ENCODE measurements around the gene GRIA4.

GRIA4 gene

DNA sequence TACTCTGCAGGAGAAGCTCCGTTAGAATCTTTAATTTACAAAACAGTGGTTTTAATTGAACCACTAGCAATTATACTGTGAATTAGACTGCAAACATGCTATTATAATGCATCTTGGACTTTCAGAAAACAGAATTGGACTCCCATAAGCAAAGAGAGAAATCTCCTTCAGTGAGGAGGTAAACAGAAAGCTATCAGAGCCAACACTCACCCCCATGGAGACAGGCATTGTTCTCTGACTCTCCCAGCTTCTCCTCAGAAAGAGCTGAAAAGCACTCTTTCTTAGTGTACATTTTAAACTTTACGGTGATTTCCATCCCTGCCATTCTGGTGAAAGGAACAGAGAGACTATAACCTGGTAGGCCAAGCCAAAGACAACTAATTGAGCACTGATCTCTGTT is 176.9 kb downstream of the GRIA4 start:
- DNase-seq (ENCODE audit: low spot score), result no peak
- TF ChIP-seq, protein P1, sequence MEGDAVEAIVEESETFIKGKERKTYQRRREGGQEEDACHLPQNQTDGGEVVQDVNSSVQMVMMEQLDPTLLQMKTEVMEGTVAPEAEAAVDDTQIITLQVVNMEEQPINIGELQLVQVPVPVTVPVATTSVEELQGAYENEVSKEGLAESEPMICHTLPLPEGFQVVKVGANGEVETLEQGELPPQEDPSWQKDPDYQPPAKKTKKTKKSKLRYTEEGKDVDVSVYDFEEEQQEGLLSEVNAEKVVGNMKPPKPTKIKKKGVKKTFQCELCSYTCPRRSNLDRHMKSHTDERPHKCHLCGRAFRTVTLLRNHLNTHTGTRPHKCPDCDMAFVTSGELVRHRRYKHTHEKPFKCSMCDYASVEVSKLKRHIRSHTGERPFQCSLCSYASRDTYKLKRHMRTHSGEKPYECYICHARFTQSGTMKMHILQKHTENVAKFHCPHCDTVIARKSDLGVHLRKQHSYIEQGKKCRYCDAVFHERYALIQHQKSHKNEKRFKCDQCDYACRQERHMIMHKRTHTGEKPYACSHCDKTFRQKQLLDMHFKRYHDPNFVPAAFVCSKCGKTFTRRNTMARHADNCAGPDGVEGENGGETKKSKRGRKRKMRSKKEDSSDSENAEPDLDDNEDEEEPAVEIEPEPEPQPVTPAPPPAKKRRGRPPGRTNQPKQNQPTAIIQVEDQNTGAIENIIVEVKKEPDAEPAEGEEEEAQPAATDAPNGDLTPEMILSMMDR (IDR thresholded peaks at IDR 0.05; ENCODE audit: extremely low read depth, missing control alignments), result no peak

DNA sequence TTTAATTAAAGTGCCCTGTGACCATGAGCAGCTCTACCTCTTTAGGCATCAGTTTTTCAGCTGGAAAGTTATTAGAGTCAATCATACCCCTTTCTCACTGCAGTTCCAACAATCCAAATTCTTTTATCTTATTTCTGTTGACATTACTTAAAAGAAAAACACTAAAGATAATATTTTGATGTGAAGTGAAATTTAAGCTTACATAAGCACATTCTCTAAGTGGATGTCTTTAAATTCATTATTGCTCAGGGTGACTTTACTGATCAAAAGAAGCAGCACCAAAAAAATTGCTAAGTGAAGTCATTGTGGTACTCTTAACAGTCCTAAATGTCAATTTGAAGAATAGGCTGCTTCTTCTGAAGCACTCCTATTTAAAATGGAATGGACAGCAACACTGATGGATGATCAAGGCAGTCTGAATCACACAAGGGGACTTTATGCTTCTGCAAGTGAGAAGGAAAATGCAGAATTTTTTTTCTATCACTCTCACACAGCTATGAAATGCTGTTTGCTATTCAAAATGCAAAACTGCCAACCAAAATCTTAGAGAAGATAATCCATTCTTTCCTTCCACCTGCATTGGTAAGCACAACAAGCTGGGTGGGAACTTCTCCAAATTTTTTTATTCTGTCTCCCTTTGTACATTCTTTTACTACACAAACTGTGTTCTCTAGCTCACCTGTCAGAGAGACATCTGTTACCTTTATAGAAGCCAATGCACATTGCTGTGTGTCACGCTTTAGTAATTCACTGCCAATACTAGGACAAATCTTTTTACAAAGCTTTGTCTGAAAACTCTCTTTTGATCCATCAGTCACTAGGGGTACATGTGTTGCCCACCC is 179.9 kb downstream of the GRIA4 start:
- TF ChIP-seq, protein P1 (IDR thresholded peaks at IDR 0.05; ENCODE audit: extremely low read depth, missing control alignments), result no peak
- no peak for DNase-seq (ENCODE audit: low spot score)

DNA sequence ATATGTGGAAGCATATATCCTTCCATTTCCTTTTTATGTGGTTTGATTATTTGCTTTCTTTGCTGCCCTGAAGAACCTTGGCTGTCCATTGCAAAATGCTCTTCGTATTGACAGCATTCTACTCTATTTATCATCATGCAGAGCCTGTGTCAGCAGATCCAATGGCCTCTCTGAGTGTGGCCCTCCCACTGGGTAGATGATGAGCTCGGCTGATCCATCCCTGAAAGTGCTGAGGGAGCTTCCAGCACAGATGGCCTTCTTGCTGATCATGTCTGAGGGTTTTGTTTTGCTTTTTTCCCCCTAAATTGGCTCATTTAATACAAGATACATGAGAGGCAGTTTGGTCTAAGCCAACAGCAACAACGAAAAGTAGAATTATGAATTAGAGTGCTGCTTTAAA is 181.0 kb downstream of the GRIA4 start:
- TF ChIP-seq, protein P1 (IDR thresholded peaks at IDR 0.05; ENCODE audit: extremely low read depth, missing control alignments), result no peak
- DNase-seq (ENCODE audit: low spot score), result no peak

DNA sequence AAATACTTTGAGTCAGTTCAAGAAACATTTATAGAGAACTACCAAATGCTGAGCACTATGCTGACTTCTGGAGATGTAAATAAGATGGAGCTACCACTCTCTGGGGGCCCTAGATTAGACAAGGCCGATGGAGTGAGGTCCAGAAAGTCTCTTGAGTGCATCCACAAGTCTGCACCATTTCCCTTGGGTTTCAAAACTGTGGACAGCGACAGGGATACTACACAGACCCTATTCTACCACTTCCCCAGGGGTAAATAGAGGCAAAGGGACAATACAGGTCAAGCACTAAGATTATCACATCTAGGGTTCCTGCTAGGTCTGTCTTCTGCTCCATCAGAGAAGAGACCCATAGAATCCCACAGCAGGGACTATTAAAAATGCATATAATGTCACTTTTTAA is 183.2 kb downstream of the GRIA4 start:
- TF ChIP-seq, protein P1 (IDR thresholded peaks at IDR 0.05; ENCODE audit: extremely low read depth, missing control alignments), result no peak
- DNase-seq (ENCODE audit: low spot score), result no peak

DNA sequence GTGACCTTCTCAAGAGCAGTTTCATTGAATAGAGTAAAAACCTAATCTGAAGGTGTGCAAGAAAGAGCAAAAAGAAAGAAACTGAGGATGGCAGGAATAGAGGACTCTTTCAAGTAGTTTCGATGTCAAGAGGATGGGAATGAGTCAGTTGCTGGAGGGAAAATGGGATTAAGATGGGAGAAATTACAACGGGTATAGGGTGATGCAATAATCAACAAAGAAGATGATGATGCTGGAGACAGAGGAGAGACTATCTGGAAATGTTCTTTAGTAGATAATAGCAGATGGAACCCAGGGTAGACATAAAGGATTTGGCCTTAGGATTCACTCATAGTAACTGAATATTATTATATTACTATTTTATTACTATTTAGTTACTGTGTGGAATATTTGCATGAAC is 189.4 kb downstream of the GRIA4 start:
- TF ChIP-seq, protein P1 (IDR thresholded peaks at IDR 0.05; ENCODE audit: extremely low read depth, missing control alignments), result no peak
- DNase-seq (ENCODE audit: low spot score), result no peak

DNA sequence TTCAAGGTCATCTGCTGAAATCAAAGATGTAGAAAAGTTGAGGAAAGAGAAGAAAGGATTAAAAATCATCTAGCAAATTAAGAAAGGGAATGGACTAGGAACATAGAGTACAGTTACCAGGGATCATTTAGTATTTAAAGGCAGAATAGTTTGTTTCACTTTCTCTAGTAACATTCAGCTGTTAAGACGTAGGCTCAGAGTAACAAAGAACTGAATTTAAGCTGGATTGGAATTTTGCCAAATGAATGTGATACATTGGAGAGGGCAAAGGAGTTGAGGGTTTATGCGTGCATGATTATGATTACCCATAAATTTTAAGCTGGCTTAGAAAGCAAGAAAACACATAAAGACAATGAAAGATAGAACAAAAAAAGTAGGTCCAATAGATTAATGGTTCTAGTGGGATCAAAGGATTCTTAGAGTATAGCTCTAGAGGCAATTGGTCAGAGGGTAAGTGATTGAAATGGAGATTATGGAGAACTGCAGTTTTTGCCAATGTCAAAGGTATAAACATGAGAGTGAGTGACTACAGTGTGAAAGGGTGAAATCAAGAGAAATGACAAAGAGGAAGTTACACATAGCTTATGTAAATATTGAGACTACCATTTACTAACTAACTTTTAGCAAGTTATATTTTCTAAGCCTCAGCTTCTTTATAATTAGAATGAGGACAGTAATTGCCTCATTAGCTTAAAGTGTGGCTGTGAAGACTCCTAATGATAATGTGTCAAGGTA is 190.0 kb downstream of the GRIA4 start:
- TF ChIP-seq, protein P1 (IDR thresholded peaks at IDR 0.05; ENCODE audit: extremely low read depth, missing control alignments), result no peak
- no peak for DNase-seq (ENCODE audit: low spot score)

DNA sequence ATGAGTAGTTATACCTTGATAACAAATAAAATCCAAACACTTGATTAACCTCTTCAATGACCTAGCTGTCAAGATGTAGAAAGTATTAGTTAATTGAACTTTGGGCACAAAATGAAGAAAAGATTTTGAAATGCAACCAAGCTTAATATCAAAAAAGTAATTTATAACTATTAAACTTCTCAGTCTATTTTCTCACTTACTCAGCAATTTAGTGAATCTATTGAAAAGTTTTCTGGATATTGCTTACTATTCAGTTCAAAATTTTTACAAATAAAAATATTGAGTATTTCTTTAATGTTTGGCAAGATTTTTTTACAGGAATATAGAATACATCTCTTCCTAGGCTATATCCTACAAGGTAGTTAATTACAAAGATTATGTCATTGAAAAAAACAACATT is 192.5 kb downstream of the GRIA4 start:
- DNase-seq (ENCODE audit: low spot score), result no peak
- TF ChIP-seq, protein P1 (IDR thresholded peaks at IDR 0.05; ENCODE audit: extremely low read depth, missing control alignments), result no peak

All from GM20000 (cell line).